Endothelial cell of umbilical vein (primary cell): ENCODE results near the gene H3-3A. TPM values are rescaled to one million over a fixed set of nuclear protein-coding genes. Genes with fewer than 3 reads are reported as not detected.

Source experiments
- BruUV-seq: library from RNA; stranded (reverse); fragments of 400-500 nt; replicated peaks from 2 replicates; lab custom pipeline; 2021; lab: Mats Ljungman, UMichigan
- CTCF ChIA-PET: fragments of 300-600, 350-600 bp; sonication (Branson Sonifier 250); formaldehyde crosslinking; loops from one replicate; lab custom pipeline; 2021; ENCODE audit warnings: antibody characterized with exemption, inconsistent platforms; lab: Charles Lee
- POLR2A ChIA-PET: fragments of 300-600, 350-600 bp; sonication (Branson Sonifier 250); formaldehyde crosslinking; loops from one replicate; lab custom pipeline; 2021; ENCODE audit warnings: antibody characterized with exemption, inconsistent platforms; lab: Charles Lee
- DNase-seq: peaks from one replicate; pipeline ENCODE4 v3.0.0-alpha.2; 2011; ENCODE audit warnings: low read depth, low spot score
- FAIRE-seq: peaks from 2 replicates; lab custom pipeline; 2011; peaks lifted over from hg19 to GRCh38; lab: Jason Lieb, UNC
- H2AFZ ChIP-seq: 2 replicates; pipeline ENCODE4 v1.6.0; 2012; ENCODE audit warnings: low read depth, low read length, control low read depth, inconsistent platforms
- H3K27ac ChIP-seq: 2 replicates; pipeline ENCODE4 v1.5.1; 2011; ENCODE audit warnings: low read depth, mild to moderate bottlenecking, control low read depth, low read length, moderate library complexity; ENCODE audit not compliant: insufficient read depth
- H3K27me3 ChIP-seq, 2 experiments: 2 replicates each; pipeline versions ENCODE4 v1.6.0 to v1.6.1; 2011; ENCODE audit warnings: low read length in 2 of 2, mixed read lengths in 1 of 2; ENCODE audit not compliant: control insufficient read depth in 2 of 2, insufficient read depth in 2 of 2
- H3K36me3 ChIP-seq, 2 experiments: 2 replicates in 1 of 2; 3 replicates in 1 of 2; pipeline ENCODE4 v1.5.1; 2011; ENCODE audit warnings: low read length in 2 of 2, mild to moderate bottlenecking in 1 of 2, moderate library complexity in 1 of 2; ENCODE audit not compliant: control insufficient read depth in 2 of 2, insufficient read depth in 2 of 2; ENCODE audit errors: extremely low read depth in 1 of 2
- H3K4me1 ChIP-seq: 3 replicates; pipeline ENCODE4 v1.5.1; 2011; ENCODE audit warnings: mild to moderate bottlenecking, low read length; ENCODE audit not compliant: control insufficient read depth, insufficient read depth; ENCODE audit errors: extremely low read depth
- H3K4me2 ChIP-seq: 2 replicates; pipeline ENCODE4 v1.6.1; 2011; ENCODE audit warnings: low read length, control low read depth, mixed read lengths; ENCODE audit not compliant: insufficient read depth
- H3K4me3 ChIP-seq, 3 experiments: fragments of 200-600 bp in 1 of 3; sonication (generic), shearing (Covaris generic) in 1 of 3; replicated peaks in 1 of 3; 2 replicates each; pipeline ENCODE4 v1.5.1; 2011 to 2016; ENCODE audit warnings: control low read depth in 3 of 3, low read length in 3 of 3, mild to moderate bottlenecking in 2 of 3, inconsistent platforms in 1 of 3, low read depth in 1 of 3, moderate library complexity in 1 of 3; ENCODE audit not compliant: insufficient read depth in 1 of 3
- H3K79me2 ChIP-seq: 2 replicates; pipeline ENCODE4 v1.6.0; 2012; ENCODE audit warnings: low read length, inconsistent platforms; ENCODE audit not compliant: control insufficient read depth, insufficient read depth
- H3K9ac ChIP-seq: replicated peaks from 2 replicates; pipeline ENCODE3; 2011; ENCODE audit warnings: low read length, control low read depth; ENCODE audit not compliant: insufficient read depth; ENCODE audit errors: extremely low read depth
- H3K9me1 ChIP-seq: replicated peaks from 3 replicates; pipeline ENCODE4 v1.6.0; 2011; ENCODE audit warnings: mild to moderate bottlenecking, low read length; ENCODE audit not compliant: control insufficient read depth, insufficient read depth; ENCODE audit errors: extremely low read depth
- H3K9me3 ChIP-seq: replicated peaks from 2 replicates; pipeline ENCODE4 v1.5.1; 2012; ENCODE audit warnings: low read length, inconsistent platforms; ENCODE audit not compliant: control insufficient read depth, insufficient read depth
- H4K20me1 ChIP-seq: replicated peaks from 2 replicates; pipeline ENCODE3; 2011; ENCODE audit warnings: mild to moderate bottlenecking, low read length; ENCODE audit not compliant: control insufficient read depth, insufficient read depth; ENCODE audit errors: extremely low read depth
- CTCF ChIP-seq, 2 donors: IDR thresholded peaks; 1 replicate in 1 of 2; 2 replicates in 1 of 2; pipeline ENCODE4 v1.5.1; 2011; ENCODE audit warnings: low read length in 2 of 2, mild to moderate bottlenecking in 2 of 2, moderate library complexity in 2 of 2, control low read depth in 1 of 2, inconsistent platforms in 1 of 2, low read depth in 1 of 2; ENCODE audit not compliant: insufficient read depth in 1 of 2; ENCODE audit errors: extremely low read depth in 1 of 2
- EZH2 ChIP-seq: IDR thresholded peaks from 2 replicates; pipeline ENCODE4 v1.6.1; 2012; ENCODE audit warnings: borderline replicate concordance, low read depth, mild to moderate bottlenecking, moderate library complexity, low read length, inconsistent platforms; ENCODE audit not compliant: severe bottlenecking
- GATA2 ChIP-seq: IDR thresholded peaks from 2 replicates; pipeline ENCODE4 v1.7.0; 2011; ENCODE audit warnings: low read depth, mild to moderate bottlenecking, moderate library complexity, mixed read lengths, low read length; ENCODE audit not compliant: insufficient read length, insufficient read depth
- JUN ChIP-seq: IDR thresholded peaks from 2 replicates; pipeline ENCODE4 v1.6.1; 2011; ENCODE audit warnings: borderline replicate concordance, low read depth; ENCODE audit not compliant: insufficient read length, insufficient read depth
- POLR2A ChIP-seq: IDR thresholded peaks from 2 replicates; pipeline ENCODE4 v1.6.1; 2012; ENCODE audit warnings: low read depth, mild to moderate bottlenecking, control low read depth, low read length
- POLR2AphosphoS5 ChIP-seq: IDR thresholded peaks from 2 replicates; pipeline ENCODE4 v1.6.1; 2012; ENCODE audit warnings: low read depth, mild to moderate bottlenecking, control low read depth, low read length, moderate library complexity; ENCODE audit not compliant: insufficient read depth
- dilution Hi-C: fragments of 300-500 bp; cut with MboI; formaldehyde crosslinking; loops from one replicate; pipeline ENCODE4 v1.15.0; 2019; ENCODE audit warnings: low sequenced_read_pairs; ENCODE audit not compliant: extremely low pct_ligation_motif_present
- intact Hi-C: fragments of 100-400 bp; cut with micrococcal nuclease; formaldehyde crosslinking; loops from one replicate; pipeline ENCODE4 v1.10.0; 2022
- polyA plus RNA-seq, 4 experiments: library from polyadenylated mRNA; depleted of rRNA in 3 of 4; stranded (reverse) in 3 of 4; unstranded in 1 of 4; fragments of >200 nt; gene quantifications; 2 replicates each; pipeline versions ENCODE4 v1.2.1 to v1.2.3, GENCODE V29; 2011 to 2012; ENCODE audit warnings: missing spikeins in 1 of 4
- total RNA-seq: library from RNA; stranded (reverse); gene quantifications from 2 replicates; pipeline ENCODE4 v1.2.3, GENCODE V29; 2021

The H3-3A gene
- total and polyA plus RNA-seq, 2 donors (not counting 3 experiments of a cell fraction or from before 2014, with no cell fraction given), result 426 to 477 TPM

DNA sequence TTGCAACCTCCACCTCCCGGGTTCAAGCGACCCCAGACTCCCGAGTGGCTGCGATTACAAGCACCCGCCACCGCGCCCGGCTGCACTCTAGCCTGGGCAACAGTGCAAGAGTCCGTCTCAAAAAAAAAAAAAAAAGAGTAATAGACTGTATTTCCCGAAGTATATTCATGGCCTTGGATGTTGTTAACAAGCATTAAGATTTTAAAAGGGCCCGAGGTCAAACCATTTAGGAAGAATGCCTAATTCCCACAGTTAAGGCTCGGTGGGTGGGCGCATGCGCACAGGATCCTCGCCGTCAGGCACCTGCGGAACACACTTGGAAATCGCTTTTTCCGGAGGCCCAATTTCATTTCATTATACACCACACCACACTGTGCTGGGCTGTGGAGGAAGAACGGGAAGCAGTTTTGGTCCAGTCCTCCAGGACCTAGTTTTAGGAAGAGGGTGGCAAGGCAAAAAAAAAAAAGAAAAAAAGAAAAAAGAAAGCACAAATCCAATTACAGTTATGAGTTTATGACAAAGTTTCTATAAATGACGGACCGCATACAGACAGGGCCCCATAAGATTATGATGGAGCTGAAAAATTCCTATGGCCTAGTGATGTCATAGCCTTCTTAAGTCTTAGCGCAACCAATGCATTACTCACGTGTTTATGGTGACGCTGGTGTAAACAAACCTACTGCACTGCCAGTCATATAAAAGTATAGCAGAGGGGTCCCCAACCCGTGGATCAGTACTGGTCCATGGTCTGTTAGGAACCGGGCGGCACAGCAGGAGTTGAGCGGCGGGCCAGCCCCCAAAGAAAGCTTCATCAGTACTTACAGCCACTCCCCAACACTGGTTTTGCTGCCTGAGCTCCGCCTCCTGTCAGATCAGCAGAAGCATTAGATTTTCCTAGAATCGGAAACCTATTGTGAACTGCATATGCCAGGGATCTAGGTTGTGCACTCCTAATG lies 38.2 kb downstream of the H3-3A start:
- H3K27me3 ChIP-seq, result peaks cover 2 to 8% of the 10 kb centered on the region in 2 experiments
- H3K9me3 ChIP-seq, result no peaks in the 10 kb centered on the region
- H3K36me3 ChIP-seq, result no peaks in the 10 kb centered on the region
- TF ChIP-seq CTCF (IDR thresholded peaks at IDR 0.05; ENCODE audit: extremely low read depth in 1 of 2, insufficient read depth in 1 of 2, low read depth in 1 of 2, low read length in 2 of 2) (no peak), POLR2AphosphoS5 (no peak), GATA2 (no peak), POLR2A (no peak), JUN (peak; percentile 13), EZH2 (no peak)
- H3K79me2 ChIP-seq, result no peaks in the 10 kb centered on the region
- POLR2A ChIA-PET, result no interaction called here
- no peaks in the 10 kb centered on the region for H4K20me1 ChIP-seq
- peak overlapping the region; percentile 97 for H3K4me2 ChIP-seq
- H3K27ac ChIP-seq, result no peak overlapping the region
- H3K4me3 ChIP-seq, result peak overlapping the region; percentile 36 to 81 (median 80)
- H2AFZ ChIP-seq, result peak overlapping the region; percentile 89
- peaks cover 10% of the 10 kb centered on the region for H3K4me1 ChIP-seq
- DNase-seq, result peak; percentile 61
- H3K9ac ChIP-seq, result peak overlapping the region; percentile 50
- FAIRE-seq, result peak; percentile 89
- BruUV-seq, result no TSS peak
- intact Hi-C loops, result loop anchor here (1.0 kb wide), 1 partner anchor 9 kb away; no protein-coding TSS in a partner anchor
- CTCF ChIA-PET, result interaction anchor here (0.6 to 4.2 kb wide), 8 partner anchors 8 to 113 kb away, joined by 3 to 28 read pairs (median 5); partner anchors contain the start of gene H3-3A
- dilution Hi-C loops, result no loop called here
- H3K9me1 ChIP-seq, result no peaks in the 10 kb centered on the region
